ENCODE data around the gene CSNK1G1.
"Not testable (repeated sequence)": the region's sequence is repeated elsewhere in the genome, so short reads cannot be mapped to it uniquely, and the experiment has no call there.

The CSNK1G1 gene

DNA sequence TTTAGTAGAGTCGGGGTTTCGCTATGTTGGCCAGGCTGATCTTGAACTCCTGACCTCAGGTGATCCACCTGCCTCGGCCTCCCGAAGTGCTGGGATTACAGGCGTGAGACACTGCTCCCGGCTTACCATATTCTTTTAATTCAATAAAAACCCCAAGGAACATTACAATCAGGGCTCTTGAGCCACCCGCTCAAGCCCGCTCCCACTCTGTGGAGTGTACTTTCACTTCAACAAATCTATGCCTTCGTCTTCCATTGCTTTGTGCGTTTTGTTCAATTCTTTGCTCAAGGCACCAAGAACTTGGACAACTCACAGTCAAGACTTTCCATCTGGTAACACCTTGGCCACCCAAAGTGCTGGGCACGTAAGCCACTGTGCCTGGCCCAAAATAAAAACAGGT, 130.2 kb downstream of the CSNK1G1 start:
- no peak overlapping the region for H3K9ac ChIP-seq
- H2AFZ ChIP-seq (ENCODE audit: low read depth), result no peak overlapping the region
- no peak overlapping the region for H3K4me2 ChIP-seq
- no peak overlapping the region for H3K27ac ChIP-seq
- H3K27me3 ChIP-seq (ENCODE audit: insufficient read depth, low read depth), result no peaks in the 10 kb centered on the region
- no peaks in the 10 kb centered on the region for H4K20me1 ChIP-seq (ENCODE audit: insufficient read depth)
- H3K36me3 ChIP-seq (ENCODE audit: insufficient read depth), result no peaks in the 10 kb centered on the region
- TF ChIP-seq, protein P1, sequence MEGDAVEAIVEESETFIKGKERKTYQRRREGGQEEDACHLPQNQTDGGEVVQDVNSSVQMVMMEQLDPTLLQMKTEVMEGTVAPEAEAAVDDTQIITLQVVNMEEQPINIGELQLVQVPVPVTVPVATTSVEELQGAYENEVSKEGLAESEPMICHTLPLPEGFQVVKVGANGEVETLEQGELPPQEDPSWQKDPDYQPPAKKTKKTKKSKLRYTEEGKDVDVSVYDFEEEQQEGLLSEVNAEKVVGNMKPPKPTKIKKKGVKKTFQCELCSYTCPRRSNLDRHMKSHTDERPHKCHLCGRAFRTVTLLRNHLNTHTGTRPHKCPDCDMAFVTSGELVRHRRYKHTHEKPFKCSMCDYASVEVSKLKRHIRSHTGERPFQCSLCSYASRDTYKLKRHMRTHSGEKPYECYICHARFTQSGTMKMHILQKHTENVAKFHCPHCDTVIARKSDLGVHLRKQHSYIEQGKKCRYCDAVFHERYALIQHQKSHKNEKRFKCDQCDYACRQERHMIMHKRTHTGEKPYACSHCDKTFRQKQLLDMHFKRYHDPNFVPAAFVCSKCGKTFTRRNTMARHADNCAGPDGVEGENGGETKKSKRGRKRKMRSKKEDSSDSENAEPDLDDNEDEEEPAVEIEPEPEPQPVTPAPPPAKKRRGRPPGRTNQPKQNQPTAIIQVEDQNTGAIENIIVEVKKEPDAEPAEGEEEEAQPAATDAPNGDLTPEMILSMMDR (conservative IDR thresholded peaks at IDR 0.05; ENCODE audit: low read depth, low read length), result no peak
- H3K79me2 ChIP-seq (ENCODE audit: insufficient read depth, low read depth), result no peaks in the 10 kb centered on the region
- H3K4me1 ChIP-seq (ENCODE audit: low read depth, poor library complexity, severe bottlenecking), result no peaks in the 10 kb centered on the region
- no peak overlapping the region for H3K4me3 ChIP-seq (IDR thresholded peaks at IDR 0.05; ENCODE audit: insufficient read depth, low read depth, low read length)

GRCh38 chr15:64224511-64224910, 131.5 kb downstream of the CSNK1G1 start:
- no peak overlapping the region for H3K9ac ChIP-seq
- no peaks in the 10 kb centered on the region for H3K4me1 ChIP-seq (ENCODE audit: low read depth, poor library complexity, severe bottlenecking)
- H3K4me3 ChIP-seq (IDR thresholded peaks at IDR 0.05; ENCODE audit: insufficient read depth, low read depth, low read length), result no peak overlapping the region
- H3K27me3 ChIP-seq (ENCODE audit: insufficient read depth, low read depth), result no peaks in the 10 kb centered on the region
- no peak overlapping the region for H2AFZ ChIP-seq (ENCODE audit: low read depth)
- no peaks in the 10 kb centered on the region for H4K20me1 ChIP-seq (ENCODE audit: insufficient read depth)
- no peak overlapping the region for H3K27ac ChIP-seq
- no peak overlapping the region for H3K4me2 ChIP-seq
- TF ChIP-seq, protein P1 (conservative IDR thresholded peaks at IDR 0.05; ENCODE audit: low read depth, low read length), result no peak
- no peaks in the 10 kb centered on the region for H3K79me2 ChIP-seq (ENCODE audit: insufficient read depth, low read depth)
- no peaks in the 10 kb centered on the region for H3K36me3 ChIP-seq (ENCODE audit: insufficient read depth)

- Histone ChIP-seq H3K27me3 (ENCODE audit: insufficient read depth, low read depth) (no peaks in the 10 kb centered on the region), H3K4me1 (ENCODE audit: low read depth, poor library complexity, severe bottlenecking) (no peaks in the 10 kb centered on the region), H3K4me2 (no peak overlapping the region), H3K36me3 (ENCODE audit: insufficient read depth) (no peaks in the 10 kb centered on the region), H2AFZ (ENCODE audit: low read depth) (no peak overlapping the region), H3K4me3 (IDR thresholded peaks at IDR 0.05; ENCODE audit: insufficient read depth, low read depth, low read length) (no peak overlapping the region), H3K9ac (no peak overlapping the region), H4K20me1 (ENCODE audit: insufficient read depth) (no peaks in the 10 kb centered on the region), H3K79me2 (ENCODE audit: insufficient read depth, low read depth) (no peaks in the 10 kb centered on the region), H3K27ac (no peak overlapping the region)
- TF ChIP-seq, protein P1 (conservative IDR thresholded peaks at IDR 0.05; ENCODE audit: low read depth, low read length), result no peak
Measured at GRCh38 chr15:64223882-64224281, 132.1 kb downstream of the CSNK1G1 start.

DNA sequence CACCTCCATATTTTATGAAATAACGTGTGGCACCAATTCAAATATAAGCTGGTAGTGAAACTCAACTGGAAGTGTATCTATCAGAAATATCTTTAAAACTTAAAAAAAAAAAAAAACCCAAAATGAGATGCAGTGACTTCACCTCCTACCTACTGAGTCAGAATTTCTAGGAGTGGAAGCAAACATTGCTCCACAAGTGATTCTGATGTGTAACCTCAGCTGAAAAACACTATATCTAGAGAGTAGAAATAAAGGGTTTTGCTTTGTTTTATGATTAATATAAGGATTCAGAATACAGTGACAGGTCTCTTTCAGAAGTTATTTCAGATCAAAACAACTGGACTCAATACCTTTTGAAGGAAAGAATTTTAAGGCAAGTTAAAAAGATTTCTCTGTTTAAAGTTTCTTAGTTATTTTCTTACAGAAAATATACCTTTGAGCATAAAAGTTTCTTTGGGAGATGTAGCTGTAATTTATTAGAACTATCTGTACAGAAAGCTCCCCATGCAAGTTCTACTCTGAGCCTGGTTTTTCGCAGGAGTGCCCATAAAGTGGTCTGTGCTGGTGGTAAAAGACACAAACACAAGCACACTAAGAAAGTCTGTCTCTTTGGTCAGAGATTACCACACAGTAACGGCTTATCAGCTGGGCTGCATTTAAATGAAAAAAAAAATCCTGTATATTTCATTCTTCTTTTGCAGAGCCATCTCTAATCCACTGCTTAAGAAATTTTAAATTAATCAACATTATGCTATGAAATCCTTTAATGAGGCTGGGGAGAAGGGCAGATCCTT, 133.2 kb downstream of the CSNK1G1 start:
- H3K4me2 ChIP-seq, result no peak overlapping the region
- H2AFZ ChIP-seq (ENCODE audit: low read depth), result no peak overlapping the region
- no peak overlapping the region for H3K9ac ChIP-seq
- H3K27ac ChIP-seq, result no peak overlapping the region
- H3K4me3 ChIP-seq (IDR thresholded peaks at IDR 0.05; ENCODE audit: insufficient read depth, low read depth, low read length), result no peak overlapping the region
- H3K36me3 ChIP-seq (ENCODE audit: insufficient read depth), result no peaks in the 10 kb centered on the region
- no peaks in the 10 kb centered on the region for H3K79me2 ChIP-seq (ENCODE audit: insufficient read depth, low read depth)
- no peaks in the 10 kb centered on the region for H4K20me1 ChIP-seq (ENCODE audit: insufficient read depth)
- no peaks in the 10 kb centered on the region for H3K27me3 ChIP-seq (ENCODE audit: insufficient read depth, low read depth)
- TF ChIP-seq, protein P1 (conservative IDR thresholded peaks at IDR 0.05; ENCODE audit: low read depth, low read length), result no peak
- H3K4me1 ChIP-seq (ENCODE audit: low read depth, poor library complexity, severe bottlenecking), result no peaks in the 10 kb centered on the region

DNA sequence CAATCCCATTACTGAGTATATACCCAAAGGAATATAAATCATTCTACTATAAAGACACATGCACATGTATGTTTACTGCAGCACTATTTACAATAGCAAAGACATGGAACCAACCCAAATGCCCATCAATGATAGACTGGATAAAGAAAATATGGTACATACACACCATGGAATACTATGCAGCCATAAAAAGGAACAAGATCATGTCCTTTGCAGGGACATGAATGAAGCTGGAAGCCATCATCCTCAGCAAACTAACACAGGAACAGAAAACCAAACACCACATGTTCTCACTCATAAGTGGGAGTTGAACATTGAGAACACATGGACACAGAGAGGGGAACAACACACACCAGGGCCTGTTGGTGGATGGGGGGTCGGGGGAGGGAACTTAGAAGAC, 134.1 kb downstream of the CSNK1G1 start:
- H3K4me1 ChIP-seq (ENCODE audit: low read depth, poor library complexity, severe bottlenecking); H3K79me2 ChIP-seq (ENCODE audit: insufficient read depth, low read depth); H3K4me3 ChIP-seq (IDR thresholded peaks at IDR 0.05; ENCODE audit: insufficient read depth, low read depth, low read length); H4K20me1 ChIP-seq (ENCODE audit: insufficient read depth); H3K36me3 ChIP-seq (ENCODE audit: insufficient read depth); H2AFZ ChIP-seq (ENCODE audit: low read depth); H3K27ac ChIP-seq; H3K27me3 ChIP-seq (ENCODE audit: insufficient read depth, low read depth); H3K9ac ChIP-seq; H3K4me2 ChIP-seq: not testable (repeated sequence)

- not testable (repeated sequence) for H4K20me1 ChIP-seq (ENCODE audit: insufficient read depth); H3K4me3 ChIP-seq (IDR thresholded peaks at IDR 0.05; ENCODE audit: insufficient read depth, low read depth, low read length); H3K27me3 ChIP-seq (ENCODE audit: insufficient read depth, low read depth); H2AFZ ChIP-seq (ENCODE audit: low read depth); H3K4me1 ChIP-seq (ENCODE audit: low read depth, poor library complexity, severe bottlenecking); H3K4me2 ChIP-seq; H3K27ac ChIP-seq; H3K79me2 ChIP-seq (ENCODE audit: insufficient read depth, low read depth); H3K36me3 ChIP-seq (ENCODE audit: insufficient read depth); H3K9ac ChIP-seq
Measured at GRCh38 chr15:64217429-64217750, 138.6 kb downstream of the CSNK1G1 start.

All from KMS-11 (cell line).